HG03135 (cell line): Measurements from ENCODE around the gene GFPT2.

Experiments
- ATAC-seq: cut with Tn5 transposase; IDR thresholded peaks from one replicate; pipeline ENCODE4 v1.9.1; 2021; ENCODE audit warnings: mild to moderate bottlenecking, moderate library complexity; ENCODE audit not compliant: unreplicated experiment

GFPT2 gene

DNA sequence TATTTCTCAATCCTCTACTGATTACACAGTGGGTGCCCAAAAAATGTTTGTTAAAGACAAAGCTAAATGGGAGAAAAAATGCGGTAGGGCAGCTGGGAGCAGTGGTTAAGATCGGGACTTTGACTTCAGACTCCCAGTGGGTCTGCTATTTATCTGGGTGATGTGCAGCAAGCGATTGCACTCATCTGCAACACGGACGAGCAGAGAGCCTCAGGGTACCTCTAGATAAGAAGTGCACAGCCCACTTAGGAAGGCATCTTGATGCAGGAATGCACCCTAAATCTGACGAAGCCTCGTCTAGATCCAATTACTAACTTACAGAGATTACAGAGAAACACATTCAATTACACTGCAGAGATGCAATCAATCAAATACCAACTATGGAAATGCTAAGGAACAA lies 65.3 kb downstream of the GFPT2 start:
- no peak for ATAC-seq

DNA sequence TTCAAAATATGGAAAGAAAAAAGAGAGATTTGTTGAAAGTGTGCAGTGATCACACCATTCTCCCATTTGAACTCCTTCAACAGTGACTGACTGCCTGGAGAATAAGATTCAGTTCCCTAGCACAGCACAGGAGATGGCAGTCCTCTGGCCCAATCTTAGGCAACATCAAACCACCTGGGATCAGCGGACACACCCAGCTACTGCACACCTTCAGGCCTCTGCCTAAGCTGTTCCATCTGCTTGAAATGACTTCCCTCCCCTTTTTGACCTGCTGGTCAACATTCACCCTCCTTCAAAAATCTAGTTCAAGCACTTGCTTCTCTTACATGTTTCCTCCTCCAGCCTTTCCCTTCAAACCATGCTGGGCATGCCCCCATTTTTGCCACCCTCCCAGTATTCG lies 65.7 kb downstream of the GFPT2 start:
- no peak for ATAC-seq

DNA sequence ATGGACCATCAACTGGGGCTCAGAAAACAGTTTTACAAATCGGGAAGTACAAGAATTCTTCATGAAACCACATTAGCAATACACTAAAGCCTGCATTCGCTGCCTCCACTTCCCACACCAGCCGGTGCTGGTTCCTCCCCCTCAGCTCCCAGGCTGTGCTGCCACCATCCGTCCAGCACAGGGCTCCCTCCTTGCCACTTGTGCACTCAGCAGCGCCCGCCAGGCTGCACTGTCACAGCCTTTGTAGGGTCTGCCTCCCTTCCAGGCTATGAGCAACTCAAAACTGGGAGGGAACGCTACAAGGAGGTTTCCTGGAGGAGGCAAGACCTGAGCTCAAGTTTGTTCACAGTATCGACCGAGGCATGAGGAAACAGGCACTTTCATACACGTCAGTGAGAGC lies 69.0 kb downstream of the GFPT2 start:
- no peak for ATAC-seq

DNA sequence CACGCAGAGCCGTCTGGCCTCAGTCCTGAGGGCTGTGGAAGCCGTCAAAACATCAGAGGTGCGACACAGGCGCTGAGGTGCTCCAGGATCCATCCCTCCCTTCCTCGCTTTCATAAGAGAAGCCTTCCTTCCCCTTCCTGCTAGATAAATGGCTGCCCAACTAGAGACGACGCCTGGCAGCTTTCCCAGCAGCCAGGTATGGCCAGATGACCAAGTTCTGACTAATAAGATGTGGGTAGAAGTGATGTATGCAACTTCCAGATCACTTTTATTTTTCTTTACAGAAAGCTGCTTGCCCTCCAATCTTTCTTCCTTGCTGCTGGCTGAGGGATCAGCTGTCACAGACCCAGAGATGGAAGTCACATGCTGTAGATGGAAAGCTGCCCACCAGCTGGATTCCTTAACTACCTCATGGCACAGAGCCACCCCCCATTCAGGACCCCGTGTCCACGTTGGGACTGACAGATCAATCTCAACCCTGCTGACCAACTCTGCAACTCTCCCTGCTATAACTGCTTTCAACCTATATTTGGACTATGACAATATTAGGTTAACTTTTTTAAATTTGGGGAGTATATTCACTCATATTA lies 70.0 kb downstream of the GFPT2 start:
- ATAC-seq = no peak

DNA sequence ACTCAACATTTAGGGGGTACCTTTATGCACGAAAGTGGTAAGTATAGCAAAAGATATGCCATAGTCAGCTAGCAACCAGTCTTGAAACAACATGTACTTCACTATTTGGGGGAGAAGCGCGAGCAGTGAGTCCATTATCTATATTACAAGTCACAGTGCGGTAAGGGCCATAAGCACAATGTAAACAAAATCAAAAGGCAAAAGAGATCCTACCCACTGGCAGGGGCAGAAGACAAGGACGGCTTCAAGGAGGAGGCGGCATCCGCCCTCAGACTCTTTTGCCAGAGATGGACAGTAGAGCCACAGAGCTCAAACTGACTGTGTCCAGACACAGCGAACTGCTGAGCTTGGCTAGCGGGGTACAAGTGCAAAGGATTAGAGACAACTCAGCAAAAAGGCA lies 70.9 kb downstream of the GFPT2 start:
- no peak for ATAC-seq

DNA sequence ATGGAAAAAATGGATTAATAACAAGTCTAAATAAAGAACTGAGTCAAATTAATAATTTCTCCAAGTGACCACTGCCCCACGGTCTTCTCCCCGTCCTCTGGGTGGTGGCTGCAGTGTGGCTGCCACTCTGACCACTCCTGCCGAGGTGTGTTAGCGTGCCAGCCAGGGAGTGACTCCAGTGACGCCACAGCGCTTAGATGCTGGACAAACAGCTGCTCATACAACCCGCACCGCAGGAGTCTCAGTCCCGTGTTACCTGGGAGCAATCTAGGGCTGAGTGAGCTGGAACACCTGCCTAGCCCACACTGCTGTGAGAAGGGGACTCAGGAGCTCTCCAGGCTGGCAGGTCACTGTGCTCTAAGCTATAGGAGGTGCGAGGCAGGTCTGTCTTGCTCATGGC lies 71.4 kb downstream of the GFPT2 start:
- no peak for ATAC-seq

DNA sequence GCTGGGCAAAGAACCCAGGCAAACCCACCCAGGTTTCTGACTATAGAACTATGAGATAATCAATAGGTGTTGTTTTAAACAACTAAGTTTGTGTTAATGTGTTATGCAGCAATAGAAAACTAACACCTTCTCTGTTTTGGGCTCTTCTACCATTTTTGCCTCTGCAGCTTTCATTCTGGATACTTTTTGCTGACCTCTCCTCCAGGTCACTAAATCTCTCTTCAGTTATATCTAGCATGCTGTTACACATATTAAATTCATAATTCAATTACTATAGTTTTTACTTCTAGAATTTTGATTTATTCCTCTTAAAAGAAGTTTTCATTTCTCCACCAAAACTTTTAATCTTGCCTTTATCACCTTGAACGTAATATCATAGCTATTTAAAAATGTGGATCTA lies 78.4 kb downstream of the GFPT2 start:
- ATAC-seq = no peak

DNA sequence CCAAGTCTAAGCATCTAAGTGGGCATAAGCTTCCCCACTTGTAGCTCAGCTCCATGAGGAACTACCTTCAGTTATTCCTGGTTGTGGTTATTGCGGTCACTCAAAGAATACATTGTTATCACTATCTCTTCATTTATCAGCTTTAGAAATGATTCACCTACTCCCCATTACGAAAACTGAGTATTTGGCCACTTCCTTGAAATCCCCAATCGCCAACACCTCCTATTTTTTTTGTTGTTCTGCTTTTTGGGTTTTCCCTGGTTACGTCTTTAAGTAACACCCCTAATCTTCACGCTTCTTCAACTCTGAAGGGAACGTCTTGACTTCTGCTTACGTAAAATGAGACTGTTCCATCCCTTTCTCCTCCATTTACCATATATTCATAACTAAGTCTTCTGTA lies 81.9 kb downstream of the GFPT2 start:
- ATAC-seq = no peak

DNA sequence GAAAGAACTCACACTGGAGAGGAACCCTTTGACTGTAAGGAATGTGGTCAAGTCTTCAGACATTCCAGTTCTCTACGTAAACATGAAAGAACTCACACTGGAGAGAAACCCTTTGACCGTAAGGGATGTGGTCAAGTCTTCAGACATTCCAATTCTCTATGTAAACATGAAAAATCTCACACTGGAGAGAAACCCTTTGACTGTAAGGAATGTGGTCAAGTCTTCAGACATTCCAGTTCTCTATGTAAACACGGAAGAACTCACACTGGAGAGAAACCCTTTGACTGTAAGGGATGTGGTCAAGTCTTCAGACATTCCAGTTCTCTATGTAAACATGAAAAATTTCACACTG lies 93.9 kb downstream of the GFPT2 start:
- no peak for ATAC-seq

DNA sequence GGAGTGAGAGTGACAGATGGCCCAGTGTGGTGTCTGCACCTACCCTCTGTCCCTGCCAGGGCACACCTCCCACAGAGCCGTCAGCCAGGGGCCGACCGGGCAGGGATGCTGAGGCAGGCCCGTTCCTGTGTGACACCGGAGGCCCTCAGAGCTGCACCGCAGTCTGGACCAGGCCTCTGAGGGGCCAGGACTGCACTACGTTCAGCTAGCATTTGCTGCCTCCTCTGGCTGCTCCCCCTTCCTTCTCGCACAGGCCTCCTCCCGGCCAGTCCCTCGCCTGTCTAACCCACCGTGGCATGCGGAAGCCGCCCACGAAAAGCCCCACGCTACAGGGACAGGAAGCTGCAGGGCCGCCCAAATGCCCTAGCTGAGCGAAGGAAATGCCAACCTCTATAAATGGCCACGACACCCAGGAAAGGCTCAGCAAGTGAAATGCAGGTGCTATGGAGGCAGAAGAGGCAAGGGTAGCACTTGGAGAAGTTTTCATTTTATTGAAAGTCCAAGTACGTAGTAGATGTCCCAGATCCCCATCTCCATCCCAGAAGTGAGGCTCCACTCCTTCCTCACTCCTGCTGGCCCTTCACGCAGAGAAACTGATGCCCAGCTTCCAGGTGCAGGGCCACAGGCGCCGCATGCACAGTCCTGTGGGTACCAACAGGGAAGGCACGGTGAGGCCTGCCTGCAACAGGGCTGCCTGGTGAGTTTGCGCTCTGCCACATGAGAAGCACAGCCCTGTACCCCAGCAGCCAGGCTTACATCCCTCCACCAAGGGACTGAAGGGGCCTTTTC lies 99.9 kb downstream of the GFPT2 start:
- ATAC-seq = no peak

DNA sequence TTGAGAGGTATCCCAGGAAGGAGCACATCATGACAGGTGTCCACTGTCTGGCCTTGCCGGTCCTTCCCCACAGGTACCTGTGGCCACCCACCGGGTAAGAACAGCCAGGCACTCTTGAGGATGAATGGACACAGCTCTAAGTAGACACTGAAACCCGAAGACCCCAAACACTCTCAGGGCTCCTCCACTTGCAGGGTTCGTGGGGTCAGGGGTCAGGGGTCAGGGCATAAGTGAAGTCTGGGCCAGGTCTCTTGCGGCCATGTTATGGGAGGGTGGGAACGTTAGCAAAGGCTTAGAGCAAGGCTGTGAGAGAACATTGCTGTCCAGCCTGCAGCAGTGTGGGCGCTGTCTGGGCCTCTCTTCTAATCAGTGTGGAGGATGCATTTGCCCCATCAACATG lies 101.2 kb downstream of the GFPT2 start:
- no peak for ATAC-seq

DNA sequence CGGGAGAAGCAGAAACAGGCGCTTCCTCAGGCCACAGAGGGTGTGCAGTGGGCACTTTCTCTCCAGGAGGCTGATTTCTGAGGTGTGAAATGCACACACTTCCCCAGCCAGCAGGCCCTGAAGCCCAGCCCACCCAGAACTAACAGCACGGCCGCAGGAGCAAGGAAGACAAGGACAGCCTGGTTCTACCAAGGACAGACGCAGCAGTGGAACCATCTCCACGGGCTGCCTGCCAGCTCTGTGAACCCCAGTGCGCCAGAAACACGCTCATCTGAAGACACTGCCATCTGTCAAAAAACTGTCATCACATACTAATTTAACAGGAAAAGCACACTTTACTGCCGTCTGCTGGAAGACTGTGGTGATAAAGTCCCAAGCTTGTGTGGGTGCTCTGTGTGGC lies 102.0 kb downstream of the GFPT2 start:
- ATAC-seq = no peak
